SH-SY5Y (cell line): Measurements from ENCODE around the gene TMEM63C.

ENCODE experiments used
- GATA2 ChIP-seq: IDR thresholded peaks from 2 replicates; pipeline ENCODE4 v1.6.1; 2011; ENCODE audit warnings: mild to moderate bottlenecking, low read depth, low read length
- GATA3 ChIP-seq: IDR thresholded peaks from 2 replicates; pipeline ENCODE4 v1.6.1; 2011; ENCODE audit warnings: low read depth, mild to moderate bottlenecking, low read length, moderate library complexity

- TF ChIP-seq GATA2 = no peak
- TF ChIP-seq GATA3 = no peak
Observed at GRCh38 chr14:77154421-77154820, 27.2 kb upstream of the TMEM63C start.
